ENCODE data around the gene EOLA1.
"Not testable (repeated sequence)": the region's sequence is repeated elsewhere in the genome, so short reads cannot be mapped to it uniquely, and the experiment has no call there.

Gene EOLA1

GRCh38 chrX:149546962-149547361 lies 6.2 kb downstream of the EOLA1 start:
- not testable (repeated sequence) for DNase-seq

- not testable (repeated sequence) for DNase-seq
Observed at GRCh38 chrX:149547782-149548181, 7.0 kb downstream of the EOLA1 start.

GRCh38 chrX:149549701-149550100 lies 8.9 kb downstream of the EOLA1 start, which contains the start of gene HSFX3:
HSFX3 (minus strand) TSS chrX:149549924; CDS start chrX:149549852, 72 bp downstream.
- not testable (repeated sequence) for DNase-seq

- DNase-seq = not testable (repeated sequence)
Observed at GRCh38 chrX:149550454-149550853, 9.6 kb downstream of the EOLA1 start.

GRCh38 chrX:149551245-149551938 lies 10.6 kb downstream of the EOLA1 start:
- DNase-seq = not testable (repeated sequence)

GRCh38 chrX:149551939-149552248 lies 11.1 kb downstream of the EOLA1 start:
- DNase-seq = not testable (repeated sequence)

- DNase-seq = not testable (repeated sequence)
Observed at GRCh38 chrX:149555251-149555650, 14.4 kb downstream of the EOLA1 start.

GRCh38 chrX:149563359-149563758 lies 22.5 kb downstream of the EOLA1 start:
- no peak for DNase-seq

- DNase-seq = no peak
Observed at GRCh38 chrX:149567621-149568417, 27.0 kb downstream of the EOLA1 start.

- DNase-seq = no peak
Observed at GRCh38 chrX:149568701-149569296, 28.0 kb downstream of the EOLA1 start.

GRCh38 chrX:149569770-149570169 lies 29.0 kb downstream of the EOLA1 start:
- no peak for DNase-seq

GRCh38 chrX:149570668-149571067 lies 29.9 kb downstream of the EOLA1 start:
- no peak for DNase-seq

GRCh38 chrX:149571770-149572169 lies 31.0 kb downstream of the EOLA1 start:
- DNase-seq = no peak

- DNase-seq = no peak
Observed at GRCh38 chrX:149572743-149573142, 31.9 kb downstream of the EOLA1 start.

- not testable (repeated sequence) for DNase-seq
Observed at GRCh38 chrX:149573456-149573855, 32.6 kb downstream of the EOLA1 start.

GRCh38 chrX:149585631-149586030 lies 44.8 kb downstream of the EOLA1 start:
- not testable (repeated sequence) for DNase-seq

- not testable (repeated sequence) for DNase-seq
Observed at GRCh38 chrX:149587359-149587758, 46.5 kb downstream of the EOLA1 start, which contains the start of gene MAGEA9B. MAGEA9B (minus strand) TSS chrX:149587459; CDS start chrX:149583179, 4,280 bp downstream.

- DNase-seq = not testable (repeated sequence)
Observed at GRCh38 chrX:149590993-149591392, 50.2 kb downstream of the EOLA1 start.

GRCh38 chrX:149595214-149595613 lies 54.4 kb downstream of the EOLA1 start, which contains the start of gene HSFX2:
HSFX2 (minus strand) TSS chrX:149595314; CDS start chrX:149594700, 614 bp downstream.
- not testable (repeated sequence) for DNase-seq

GRCh38 chrX:149595943-149596342 lies 55.1 kb downstream of the EOLA1 start:
- not testable (repeated sequence) for DNase-seq

Data from CD4-positive, alpha-beta T cell treated with Interleukin-6 for 4 hours (primary cell).